ENCODE results near the gene BICC1.

DNA sequence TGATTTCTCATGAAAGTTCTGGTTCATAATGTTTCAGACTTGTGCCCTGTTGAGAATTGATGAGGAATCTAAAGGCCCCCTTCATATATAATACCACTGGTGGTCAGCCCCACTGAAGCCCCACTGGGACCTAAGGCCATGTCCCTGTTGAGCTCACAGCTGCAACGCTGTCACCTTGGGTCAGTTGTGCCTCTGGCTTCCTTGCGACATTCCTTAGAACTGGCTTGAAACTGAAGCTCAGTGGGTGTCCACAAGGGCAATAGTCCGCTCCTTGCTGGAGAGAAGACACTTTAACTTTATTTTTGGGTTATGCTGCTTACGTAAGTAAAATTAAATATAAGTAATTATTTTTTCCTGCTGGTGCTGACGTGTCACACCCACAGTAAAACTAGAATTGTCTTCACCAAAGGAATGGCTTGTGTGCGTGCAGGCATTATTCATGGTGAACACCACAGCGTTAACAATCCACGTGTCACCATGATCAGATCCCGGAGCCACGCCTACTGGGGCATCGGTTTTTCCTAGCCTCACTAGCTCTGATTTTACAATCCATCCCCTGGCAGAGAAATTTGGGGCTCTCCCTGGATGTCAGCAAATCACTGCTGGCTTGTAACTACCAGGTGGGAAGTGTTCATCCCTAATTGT lies 66.5 kb downstream of the BICC1 start:
- TF ChIP-seq POLR2A (IDR thresholded peaks at IDR 0.05) = no peak
- TF ChIP-seq, protein P1, sequence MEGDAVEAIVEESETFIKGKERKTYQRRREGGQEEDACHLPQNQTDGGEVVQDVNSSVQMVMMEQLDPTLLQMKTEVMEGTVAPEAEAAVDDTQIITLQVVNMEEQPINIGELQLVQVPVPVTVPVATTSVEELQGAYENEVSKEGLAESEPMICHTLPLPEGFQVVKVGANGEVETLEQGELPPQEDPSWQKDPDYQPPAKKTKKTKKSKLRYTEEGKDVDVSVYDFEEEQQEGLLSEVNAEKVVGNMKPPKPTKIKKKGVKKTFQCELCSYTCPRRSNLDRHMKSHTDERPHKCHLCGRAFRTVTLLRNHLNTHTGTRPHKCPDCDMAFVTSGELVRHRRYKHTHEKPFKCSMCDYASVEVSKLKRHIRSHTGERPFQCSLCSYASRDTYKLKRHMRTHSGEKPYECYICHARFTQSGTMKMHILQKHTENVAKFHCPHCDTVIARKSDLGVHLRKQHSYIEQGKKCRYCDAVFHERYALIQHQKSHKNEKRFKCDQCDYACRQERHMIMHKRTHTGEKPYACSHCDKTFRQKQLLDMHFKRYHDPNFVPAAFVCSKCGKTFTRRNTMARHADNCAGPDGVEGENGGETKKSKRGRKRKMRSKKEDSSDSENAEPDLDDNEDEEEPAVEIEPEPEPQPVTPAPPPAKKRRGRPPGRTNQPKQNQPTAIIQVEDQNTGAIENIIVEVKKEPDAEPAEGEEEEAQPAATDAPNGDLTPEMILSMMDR (IDR thresholded peaks at IDR 0.05) = no peak
